ENCODE data around the gene CLMN. TPM values are rescaled to one million over a fixed set of nuclear protein-coding genes. Genes with fewer than 3 reads are reported as not detected.
A peak's percentile ranks its signal among the peaks of the same experiment; 100 is the strongest.

Gene CLMN
- total and polyA plus RNA-seq, 2 of the 8 experiments (the other 6 are each of a cell fraction or from before 2014, with no cell fraction given), result 1.6 to 8.2 TPM

- H2AFZ ChIP-seq (ENCODE audit: low read length), result peak overlapping the region; percentile 48; the same call in 1 of the 2 replicates
- H3K9ac ChIP-seq (replicated peaks in 1 of 4; ENCODE audit: extremely low read depth in 1 of 4, low read depth in 3 of 4, low read length in 3 of 4), result peak overlapping the region in 1 of 4 experiments; percentile 9; a peak in 4 of 7 replicates
- no peak overlapping the region for H3K14ac ChIP-seq (ENCODE audit: insufficient read length)
- 0 out of 2 replicates have a peak overlapping the region, but pooled peaks have one; percentile 76 for H2BK15ac ChIP-seq (ENCODE audit: low read length)
- FAIRE-seq (peak; percentile 57), DNase-seq (ENCODE audit: low read depth in 1 of 2, low spot score in 2 of 2) (peak in 1 of 2 experiments; percentile 65)
- H3K4me2 ChIP-seq (ENCODE audit: insufficient read depth in 1 of 2, low read depth in 2 of 2, low read length in 2 of 2), result peak overlapping the region; percentile 46 to 62; a peak in 3 of 4 replicates
- ChIA-PET CTCF (ENCODE audit: partially characterized antibody) (interaction anchor here (0.7 to 3.9 kb wide), 22 partner anchors 8 to 575 kb away, joined by 3 to 39 read pairs (median 5); partner anchors contain the start of gene CLMN), POLR2A (ENCODE audit: partially characterized antibody) (interaction anchor here (0.8 to 3.7 kb wide), 8 partner anchors 8 to 202 kb away, joined by 3 to 38 read pairs (median 4); no protein-coding TSS in a partner anchor)
- H4K20me1 ChIP-seq (replicated peaks in 1 of 2; ENCODE audit: control insufficient read depth in 1 of 2, insufficient read depth in 2 of 2, low read length in 2 of 2), result no peaks in the 10 kb centered on the region
- no peaks in the 10 kb centered on the region for H3K36me3 ChIP-seq (ENCODE audit: control insufficient read depth in 2 of 4, insufficient read depth in 4 of 4, low read length in 3 of 4)
- no peaks in the 10 kb centered on the region for H3K9me3 ChIP-seq (ENCODE audit: insufficient read depth in 2 of 2, low read depth in 1 of 2, low read length in 1 of 2)
- no peak overlapping the region for H2AK5ac ChIP-seq (ENCODE audit: low read depth, low read length)
- H3K4me3 ChIP-seq (ENCODE audit: extremely low read depth in 1 of 4, insufficient read depth in 2 of 4, low read depth in 3 of 4, low read length in 4 of 4), result peak overlapping the region in 3 of 4 experiments; percentile 11 to 41 (median 23); a peak in 5 of 8 replicates
- no peak overlapping the region for H3K27ac ChIP-seq (ENCODE audit: low read depth, low read length)
- peaks cover 4% of the 10 kb centered on the region; the same call in 1 of the 2 replicates for H3K23me2 ChIP-seq (ENCODE audit: low read depth, low read length)
- no peak overlapping the region for H2BK5ac ChIP-seq (ENCODE audit: low read depth, low read length)
- no peak overlapping the region for H3K23ac ChIP-seq (ENCODE audit: insufficient read length)
- H2BK120ac ChIP-seq (replicated peaks; ENCODE audit: low read depth, low read length), result peak overlapping the region; percentile 57
- peaks cover 11 to 31% (median 21%) of the 10 kb centered on the region in 4 experiments for H3K4me1 ChIP-seq (replicated peaks in 1 of 4; ENCODE audit: control insufficient read depth in 3 of 4, insufficient read depth in 4 of 4, low read length in 3 of 4)
- 26% methylated on average over 42 of the region's 47 CpGs; no CpG with 5 or more reads in 1 of the 2 experiments for whole genome bisulfite sequencing, 2 experiments (ENCODE audit: extremely low coverage in 1 of 2, insufficient coverage in 1 of 2, insufficient read length in 1 of 2, insufficient replicate concordance in 2 of 2, low coverage in 1 of 2, low lambda C conversion rate in 2 of 2, missing lambda C conversion rate in 1 of 2)
- H4K5ac ChIP-seq (ENCODE audit: insufficient read length, low read depth, low read length), result peak overlapping the region; percentile 64
- peak overlapping the region; percentile 87 for H4K91ac ChIP-seq (replicated peaks; ENCODE audit: insufficient read length, low read length)
- H3K18ac ChIP-seq (ENCODE audit: extremely low read depth, low read length), result peak overlapping the region; percentile 48; the same call in 1 of the 2 replicates
- no peak overlapping the region for H3K4ac ChIP-seq (replicated peaks; ENCODE audit: insufficient read length, low read depth, low read length)
- H3K79me2 ChIP-seq (ENCODE audit: control insufficient read depth in 1 of 2, insufficient read depth in 2 of 2, low read length in 2 of 2), result no peaks in the 10 kb centered on the region
- H2BK12ac ChIP-seq (ENCODE audit: low read depth, low read length), result peak overlapping the region; percentile 60; the same call in 1 of the 2 replicates
- no peaks in the 10 kb centered on the region for H3K79me1 ChIP-seq (ENCODE audit: low read depth, low read length)
- H4K8ac ChIP-seq (ENCODE audit: extremely low read depth, insufficient read depth, low read length), result peak overlapping the region; percentile 85
- peaks cover 0 to 2% (median 0%) of the 10 kb centered on the region in 4 experiments; a peak in 3 of 7 replicates for H3K27me3 ChIP-seq (replicated peaks in 1 of 4; ENCODE audit: control insufficient read depth in 3 of 4, extremely low read depth in 1 of 4, insufficient read depth in 3 of 4, low read length in 3 of 4)
- H2BK20ac ChIP-seq (ENCODE audit: low read length), result no peak overlapping the region
- H3K56ac ChIP-seq (replicated peaks; ENCODE audit: insufficient read length, low read depth, low read length), result no peak overlapping the region
- TF ChIP-seq KDM4A (IDR thresholded peaks at IDR 0.05; ENCODE audit: low read depth, low read length, severe bottlenecking) (peak; percentile 32), PHF8 (conservative IDR thresholded peaks at IDR 0.05; ENCODE audit: low read depth, low read length) (0 out of 2 replicates have a peak, but pooled peaks have one; percentile 41), EGR1 (IDR thresholded peaks at IDR 0.05; ENCODE audit: borderline replicate concordance, low read depth, low read length) (peak; percentile 77), GTF2F1 (IDR thresholded peaks at IDR 0.05; ENCODE audit: borderline replicate concordance, low read depth, low read length) (no peak), POLR2A (IDR thresholded peaks at IDR 0.05; ENCODE audit: control extremely low read depth in 1 of 2, low read depth in 2 of 2, low read length in 2 of 2) (peak in 1 of 2 experiments; percentile 64; a peak in 2 of 3 replicates), TEAD4 (IDR thresholded peaks at IDR 0.05; ENCODE audit: low read depth, low read length) (no peak), JUN (IDR thresholded peaks at IDR 0.05; ENCODE audit: low read depth, low read length) (no peak), ASH2L (IDR thresholded peaks at IDR 0.05; ENCODE audit: low read length) (peak; percentile 62), E2F6 (IDR thresholded peaks at IDR 0.05) (peak; percentile 72; the same call in 1 of the 2 replicates), POLR2AphosphoS5 (IDR thresholded peaks at IDR 0.05; ENCODE audit: low read depth, low read length) (0 out of 2 replicates have a peak, but pooled peaks have one; percentile 17), TAF1 (IDR thresholded peaks at IDR 0.05; ENCODE audit: low read depth, low read length) (peak; percentile 74)
Observed at GRCh38 chr14:95359994-95360826, 40.5 kb upstream of the CLMN start.

Measured in H1 (cell line).